ENCODE data around the gene TMEM45A.
"Not testable (repeated sequence)": the region's sequence is repeated elsewhere in the genome, so short reads cannot be mapped to it uniquely, and the experiment has no call there.

The TMEM45A gene

GRCh38 chr3:100468676-100469075 is 23.7 kb upstream of the TMEM45A start:
- ATAC-seq (no peak), DNase-seq (no peak)
- H3K36me3 Mint-ChIP-seq (ENCODE audit: low read depth) = no peaks in the 10 kb centered on the region
- H3K9me3 Mint-ChIP-seq = peaks cover 12% of the 10 kb centered on the region
- H3K4me1 Mint-ChIP-seq = no peaks in the 10 kb centered on the region
- no peak overlapping the region for H3K4me3 Mint-ChIP-seq
- no peaks in the 10 kb centered on the region for H3K27me3 Mint-ChIP-seq
- H3K27ac Mint-ChIP-seq = no peak overlapping the region

- Mint-ChIP-seq H3K4me1 (no peaks in the 10 kb centered on the region), H3K27ac (no peak overlapping the region), H3K36me3 (ENCODE audit: low read depth) (no peaks in the 10 kb centered on the region), H3K4me3 (no peak overlapping the region), H3K27me3 (no peaks in the 10 kb centered on the region), H3K9me3 (peaks cover 12% of the 10 kb centered on the region)
- DNase-seq (no peak), ATAC-seq (no peak)
Observed at GRCh38 chr3:100470951-100471350, 21.5 kb upstream of the TMEM45A start.

- Mint-ChIP-seq H3K27ac (no peak overlapping the region), H3K27me3 (no peaks in the 10 kb centered on the region), H3K9me3 (peaks cover 12% of the 10 kb centered on the region), H3K4me1 (no peaks in the 10 kb centered on the region), H3K36me3 (ENCODE audit: low read depth) (no peaks in the 10 kb centered on the region), H3K4me3 (no peak overlapping the region)
- DNase-seq = no peak
- no peak for ATAC-seq
Observed at GRCh38 chr3:100471444-100471843, 21.0 kb upstream of the TMEM45A start.

GRCh38 chr3:100477851-100478360 is 14.5 kb upstream of the TMEM45A start:
- H3K27ac Mint-ChIP-seq; H3K4me1 Mint-ChIP-seq; H3K36me3 Mint-ChIP-seq (ENCODE audit: low read depth); H3K9me3 Mint-ChIP-seq; H3K4me3 Mint-ChIP-seq; H3K27me3 Mint-ChIP-seq; DNase-seq; ATAC-seq: not testable (repeated sequence)

GRCh38 chr3:100478521-100478920 is 13.9 kb upstream of the TMEM45A start:
- not testable (repeated sequence) for H3K36me3 Mint-ChIP-seq (ENCODE audit: low read depth); H3K4me1 Mint-ChIP-seq; H3K27me3 Mint-ChIP-seq; ATAC-seq; H3K4me3 Mint-ChIP-seq; H3K9me3 Mint-ChIP-seq; H3K27ac Mint-ChIP-seq; DNase-seq

- Mint-ChIP-seq H3K36me3 (ENCODE audit: low read depth) (no peaks in the 10 kb centered on the region), H3K27me3 (peaks cover 6% of the 10 kb centered on the region), H3K27ac (no peak overlapping the region), H3K4me1 (no peaks in the 10 kb centered on the region), H3K4me3 (no peak overlapping the region), H3K9me3 (no peaks in the 10 kb centered on the region)
- ATAC-seq (no peak), DNase-seq (no peak)
Observed at GRCh38 chr3:100480081-100480480, 12.3 kb upstream of the TMEM45A start.

GRCh38 chr3:100482176-100482575 is 10.2 kb upstream of the TMEM45A start:
- no peak for DNase-seq
- no peak overlapping the region for H3K27ac Mint-ChIP-seq
- ATAC-seq = no peak
- peaks cover 9% of the 10 kb centered on the region for H3K27me3 Mint-ChIP-seq
- no peaks in the 10 kb centered on the region for H3K4me1 Mint-ChIP-seq
- no peaks in the 10 kb centered on the region for H3K36me3 Mint-ChIP-seq (ENCODE audit: low read depth)
- no peaks in the 10 kb centered on the region for H3K9me3 Mint-ChIP-seq
- H3K4me3 Mint-ChIP-seq = no peak overlapping the region

GRCh38 chr3:100483529-100483928 is 8.9 kb upstream of the TMEM45A start:
- H3K9me3 Mint-ChIP-seq = no peaks in the 10 kb centered on the region
- no peaks in the 10 kb centered on the region for H3K36me3 Mint-ChIP-seq (ENCODE audit: low read depth)
- no peak overlapping the region for H3K27ac Mint-ChIP-seq
- peaks cover 9% of the 10 kb centered on the region for H3K27me3 Mint-ChIP-seq
- no peaks in the 10 kb centered on the region for H3K4me1 Mint-ChIP-seq
- no peak overlapping the region for H3K4me3 Mint-ChIP-seq
- ATAC-seq (no peak), DNase-seq (no peak)

GRCh38 chr3:100486808-100487207 is 5.6 kb upstream of the TMEM45A start:
- Mint-ChIP-seq H3K27ac (no peak overlapping the region), H3K4me1 (no peaks in the 10 kb centered on the region), H3K4me3 (no peak overlapping the region), H3K9me3 (no peaks in the 10 kb centered on the region), H3K27me3 (peaks cover 25% of the 10 kb centered on the region), H3K36me3 (ENCODE audit: low read depth) (no peaks in the 10 kb centered on the region)
- ATAC-seq (no peak), DNase-seq (no peak)

- H3K36me3 Mint-ChIP-seq (ENCODE audit: low read depth) = no peaks in the 10 kb centered on the region
- peaks cover 9% of the 10 kb centered on the region for H3K4me1 Mint-ChIP-seq
- no peak overlapping the region for H3K4me3 Mint-ChIP-seq
- H3K27me3 Mint-ChIP-seq = peaks cover 21% of the 10 kb centered on the region
- H3K9me3 Mint-ChIP-seq = no peaks in the 10 kb centered on the region
- no peak overlapping the region for H3K27ac Mint-ChIP-seq
- no peak for DNase-seq
- no peak for ATAC-seq
Observed at GRCh38 chr3:100489118-100489517, 3.3 kb upstream of the TMEM45A start.

- DNase-seq (no peak), ATAC-seq (no peak)
- Mint-ChIP-seq H3K4me3 (no peak overlapping the region), H3K36me3 (ENCODE audit: low read depth) (no peaks in the 10 kb centered on the region), H3K27me3 (peaks cover 24% of the 10 kb centered on the region), H3K4me1 (peaks cover 9% of the 10 kb centered on the region), H3K27ac (no peak overlapping the region), H3K9me3 (no peaks in the 10 kb centered on the region)
Observed at GRCh38 chr3:100496711-100497261, 4.4 kb downstream of the TMEM45A start.

GRCh38 chr3:100499651-100500050 is 7.2 kb downstream of the TMEM45A start:
- no peak for DNase-seq
- no peak for ATAC-seq
- H3K4me1 Mint-ChIP-seq = no peaks in the 10 kb centered on the region

GRCh38 chr3:100500320-100500880 is 8.0 kb downstream of the TMEM45A start:
- DNase-seq (no peak), ATAC-seq (no peak)
- Mint-ChIP-seq H3K36me3 (ENCODE audit: low read depth) (no peaks in the 10 kb centered on the region), H3K27me3 (peaks cover 31% of the 10 kb centered on the region), H3K9me3 (no peaks in the 10 kb centered on the region), H3K27ac (no peak overlapping the region), H3K4me1 (no peaks in the 10 kb centered on the region), H3K4me3 (no peak overlapping the region)

More at GRCh38 chr3:100499651-100500050, 7.2 kb downstream of the TMEM45A start:
- Mint-ChIP-seq H3K4me3 (no peak overlapping the region), H3K9me3 (no peaks in the 10 kb centered on the region), H3K27ac (no peak overlapping the region), H3K27me3 (peaks cover 31% of the 10 kb centered on the region), H3K36me3 (ENCODE audit: low read depth) (no peaks in the 10 kb centered on the region)

GRCh38 chr3:100503448-100503847 is 11.0 kb downstream of the TMEM45A start:
- Mint-ChIP-seq H3K4me3 (no peak overlapping the region), H3K27ac (no peak overlapping the region), H3K36me3 (ENCODE audit: low read depth) (no peaks in the 10 kb centered on the region), H3K9me3 (no peaks in the 10 kb centered on the region), H3K27me3 (peaks cover 43% of the 10 kb centered on the region), H3K4me1 (no peaks in the 10 kb centered on the region)
- DNase-seq (no peak), ATAC-seq (no peak)

GRCh38 chr3:100506355-100506754 is 13.9 kb downstream of the TMEM45A start:
- no peak for ATAC-seq
- no peak overlapping the region for H3K4me3 Mint-ChIP-seq
- DNase-seq = no peak
- H3K9me3 Mint-ChIP-seq = no peaks in the 10 kb centered on the region
- no peak overlapping the region for H3K27ac Mint-ChIP-seq
- H3K4me1 Mint-ChIP-seq = no peaks in the 10 kb centered on the region
- H3K36me3 Mint-ChIP-seq (ENCODE audit: low read depth) = no peaks in the 10 kb centered on the region
- peaks cover 35% of the 10 kb centered on the region for H3K27me3 Mint-ChIP-seq

GRCh38 chr3:100509818-100510217 is 17.4 kb downstream of the TMEM45A start:
- not testable (repeated sequence) for H3K9me3 Mint-ChIP-seq; ATAC-seq; DNase-seq; H3K4me1 Mint-ChIP-seq; H3K36me3 Mint-ChIP-seq (ENCODE audit: low read depth); H3K4me3 Mint-ChIP-seq; H3K27ac Mint-ChIP-seq
- peaks cover 23% of the 10 kb centered on the region for H3K27me3 Mint-ChIP-seq
